Activated T-cell treated with anti-CD3 and anti-CD28 coated beads, Interleukin-2, amount 50 U/mL, for 4 hours (primary cell): ENCODE measurements around the gene PRPH2. TPM values are rescaled to one million over a fixed set of nuclear protein-coding genes. Genes with fewer than 3 reads are reported as not detected.
A peak's percentile ranks its signal among the peaks of the same experiment; 100 is the strongest.
"Not testable (repeated sequence)": the region's sequence is repeated elsewhere in the genome, so short reads cannot be mapped to it uniquely, and the experiment has no call there.

Source experiments
- ATAC-seq, 2 donors: fragments of 200-7000 bp; cut with Tn5 transposase; one replicate each; pipeline ENCODE4 v1.10.0; 2021
- DNase-seq: peaks from one replicate; pipeline ENCODE4 v3.0.0-alpha.2; 2020
- H3K27me3 Mint-ChIP-seq: one replicate; pipeline ENCODE4 v1.8.0; 2021; ENCODE audit warnings: low read depth, mixed read lengths
- H3K36me3 Mint-ChIP-seq: one replicate; pipeline ENCODE4 v1.8.0; 2022; ENCODE audit warnings: mixed read lengths; ENCODE audit not compliant: insufficient read depth
- H3K4me1 Mint-ChIP-seq: one replicate; pipeline ENCODE4 v1.8.0; 2021; ENCODE audit warnings: low read depth, mixed read lengths
- H3K4me3 Mint-ChIP-seq: one replicate; pipeline ENCODE4 v1.8.0; 2021; ENCODE audit warnings: mild to moderate bottlenecking, moderate library complexity, mixed read lengths
- H3K9me3 Mint-ChIP-seq: one replicate; pipeline ENCODE4 v1.8.0; 2021; ENCODE audit warnings: mixed read lengths
- total RNA-seq, 3 donors: library from RNA; stranded (reverse); gene quantifications; one replicate each; pipeline ENCODE4 v1.2.1, GENCODE V29; 2021

PRPH2 gene
- total RNA-seq, 3 donors from 2014 or later, result 0.05 TPM; not detected in 2

DNA sequence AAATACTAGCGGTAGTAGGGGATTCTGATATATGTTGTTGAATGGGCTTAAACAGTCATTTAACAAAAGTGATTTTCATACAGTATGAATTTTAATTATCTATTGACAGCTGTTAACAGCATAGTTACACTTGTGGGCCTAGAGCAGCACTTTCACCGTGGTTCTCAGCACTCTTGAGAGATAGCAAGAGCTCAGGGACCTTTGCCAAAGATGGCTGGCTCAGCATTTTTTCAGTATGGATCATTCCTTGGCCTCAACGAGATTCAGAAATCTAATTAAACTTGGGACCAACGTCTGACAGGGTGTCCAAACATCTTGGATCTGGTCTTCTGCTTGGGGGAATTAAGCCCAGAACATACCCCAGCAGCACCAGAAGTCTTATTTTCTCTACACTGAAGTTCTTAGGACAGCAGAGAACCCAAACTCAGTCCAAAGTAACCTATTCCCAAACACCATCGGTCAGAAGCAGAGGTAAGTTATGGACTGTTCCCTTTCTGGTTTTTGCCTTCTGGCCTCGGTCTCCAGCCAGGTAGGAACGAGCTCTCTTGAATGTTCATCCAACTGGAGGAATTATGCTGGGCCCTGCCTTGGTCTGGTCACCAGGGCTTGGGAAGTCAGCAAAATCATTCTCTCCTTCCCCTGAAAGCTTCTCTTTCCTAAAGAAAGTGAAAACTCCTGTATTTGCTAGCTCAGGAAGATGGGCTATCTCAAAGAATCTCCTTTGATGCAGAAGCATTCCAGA, 25.7 kb downstream of the PRPH2 start:
- H3K36me3 Mint-ChIP-seq, result peaks cover 16% of the 10 kb centered on the region
- DNase-seq, result no peak
- H3K4me3 Mint-ChIP-seq, result no peak overlapping the region
- H3K27me3 Mint-ChIP-seq, result no peaks in the 10 kb centered on the region
- H3K9me3 Mint-ChIP-seq, result no peaks in the 10 kb centered on the region
- no peak for ATAC-seq
- H3K4me1 Mint-ChIP-seq, result peaks cover 27% of the 10 kb centered on the region

DNA sequence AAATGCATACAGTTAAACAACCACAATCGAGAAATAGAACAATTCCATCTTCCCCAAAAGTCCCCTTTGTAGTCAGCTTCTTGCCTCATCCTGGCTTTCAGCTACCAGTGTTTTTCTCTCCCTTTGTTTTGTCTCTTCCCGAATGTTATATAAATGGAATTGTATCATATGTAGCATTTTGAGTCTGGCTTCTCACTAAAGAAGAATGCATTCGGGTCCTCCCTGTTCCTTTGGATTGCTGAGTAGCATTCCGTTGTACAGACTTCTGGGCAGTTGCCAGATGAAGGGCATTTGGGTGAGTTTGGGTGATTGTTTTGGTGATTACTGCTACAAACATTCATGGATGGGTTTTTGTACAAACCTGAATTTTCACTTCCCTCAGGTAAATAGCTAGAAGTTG, 27.8 kb downstream of the PRPH2 start:
- H3K4me3 Mint-ChIP-seq, result no peak overlapping the region

DNA sequence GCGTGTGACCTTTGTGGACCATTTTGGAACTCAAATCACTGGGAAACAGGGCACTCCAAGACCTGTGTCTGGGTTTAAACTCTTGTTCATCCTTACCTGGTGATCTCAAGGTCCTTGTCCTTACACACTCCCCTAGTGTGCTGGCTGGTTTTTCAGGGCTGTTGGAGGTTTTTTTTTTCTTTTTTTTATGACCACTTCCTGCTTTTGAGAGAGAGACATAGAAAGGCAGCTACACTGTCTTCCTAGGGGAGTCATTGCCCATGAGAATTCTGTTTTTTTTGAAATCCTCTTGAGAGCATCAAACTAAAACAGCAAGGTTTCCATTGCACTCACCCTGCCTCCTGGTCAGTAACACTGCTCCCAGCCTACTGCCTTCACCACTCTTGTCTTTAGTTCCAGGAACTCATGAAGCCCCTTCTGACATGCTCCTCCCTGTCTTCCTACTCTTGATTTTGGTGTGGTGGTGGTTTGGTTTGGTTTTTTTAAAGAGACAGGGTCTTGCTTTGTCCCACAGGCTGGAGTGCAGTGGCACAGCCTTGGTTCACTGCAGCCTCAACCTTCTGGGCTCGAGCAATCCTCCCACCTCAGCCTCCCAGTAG, 28.6 kb downstream of the PRPH2 start:
- no peaks in the 10 kb centered on the region for H3K27me3 Mint-ChIP-seq
- ATAC-seq, result peak in 1 of 2 donors; percentile 29
- H3K36me3 Mint-ChIP-seq, result peaks cover 38% of the 10 kb centered on the region
- H3K4me3 Mint-ChIP-seq, result no peak overlapping the region
- H3K9me3 Mint-ChIP-seq, result no peaks in the 10 kb centered on the region
- no peak for DNase-seq
- H3K4me1 Mint-ChIP-seq, result peaks cover 31% of the 10 kb centered on the region

More for the DNA sequence above, 27.8 kb downstream of the PRPH2 start:
- H3K36me3 Mint-ChIP-seq, result peaks cover 31% of the 10 kb centered on the region
- H3K27me3 Mint-ChIP-seq, result no peaks in the 10 kb centered on the region
- DNase-seq (no peak), ATAC-seq (no peak)
- H3K9me3 Mint-ChIP-seq, result no peaks in the 10 kb centered on the region
- H3K4me1 Mint-ChIP-seq, result peaks cover 31% of the 10 kb centered on the region

DNA sequence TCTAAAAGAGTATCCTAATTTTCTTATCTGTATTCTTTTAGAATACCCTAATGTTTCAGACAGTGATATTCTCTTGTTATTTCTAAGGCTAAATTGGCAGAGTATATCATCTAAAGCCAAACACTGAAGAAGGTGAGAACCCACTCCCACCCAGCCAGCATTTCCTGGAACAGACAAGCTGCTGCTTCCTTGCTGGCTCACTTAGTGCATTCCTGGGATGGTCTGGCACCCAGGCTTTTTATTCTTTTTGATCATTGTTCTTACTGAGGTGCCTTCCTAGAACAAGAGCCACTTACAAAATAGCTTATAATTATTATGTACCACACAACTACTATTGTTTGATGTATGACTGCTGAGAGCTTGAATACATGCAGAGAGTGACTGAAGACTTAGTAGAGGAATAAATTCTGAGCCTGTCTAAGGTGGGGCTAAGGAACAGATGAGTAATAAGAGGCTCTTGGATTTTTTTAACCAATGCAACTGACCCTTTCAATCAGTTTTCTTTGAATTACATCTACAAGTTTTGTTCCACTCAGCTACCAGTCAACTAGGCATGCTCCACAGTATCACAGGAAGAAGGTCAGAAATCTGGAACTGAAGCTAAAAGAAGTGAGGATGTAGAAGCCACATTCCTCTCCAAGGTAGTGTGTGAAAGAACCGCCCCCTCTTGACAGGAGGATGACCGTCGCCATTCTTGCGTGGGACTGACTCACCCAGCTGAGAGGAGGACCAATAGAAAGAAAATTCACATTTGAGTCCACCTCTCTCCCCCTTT, 30.1 kb downstream of the PRPH2 start:
- peaks cover 49% of the 10 kb centered on the region for H3K36me3 Mint-ChIP-seq
- no peaks in the 10 kb centered on the region for H3K9me3 Mint-ChIP-seq
- peaks cover 31% of the 10 kb centered on the region for H3K4me1 Mint-ChIP-seq
- no peak overlapping the region for H3K4me3 Mint-ChIP-seq
- no peaks in the 10 kb centered on the region for H3K27me3 Mint-ChIP-seq
- ATAC-seq (peak; percentile 43 to 55), DNase-seq (no peak)

DNA sequence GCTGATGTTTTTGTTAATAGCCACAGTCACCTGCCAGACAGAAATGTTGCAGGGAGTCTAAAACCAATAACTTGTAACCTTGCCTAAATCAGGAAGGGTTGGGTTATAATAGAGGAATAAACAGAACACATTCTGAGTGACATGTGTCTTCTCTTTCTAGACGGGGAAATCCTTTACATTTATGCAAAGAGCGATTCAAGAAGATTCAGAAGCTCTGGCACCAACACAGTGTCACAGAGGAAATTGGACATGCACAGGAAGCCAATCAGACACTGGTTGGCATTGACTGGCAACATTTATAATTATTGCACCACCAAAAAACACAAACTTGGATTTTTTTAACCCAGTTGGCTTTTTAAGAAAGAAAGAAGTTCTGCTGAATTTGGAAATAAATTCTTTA, 31.5 kb downstream of the PRPH2 start:
- ATAC-seq, result no peak
- peaks cover 54% of the 10 kb centered on the region for H3K36me3 Mint-ChIP-seq
- peaks cover 31% of the 10 kb centered on the region for H3K4me1 Mint-ChIP-seq
- H3K9me3 Mint-ChIP-seq, result no peaks in the 10 kb centered on the region
- no peaks in the 10 kb centered on the region for H3K27me3 Mint-ChIP-seq
- no peak overlapping the region for H3K4me3 Mint-ChIP-seq
- DNase-seq, result no peak

DNA sequence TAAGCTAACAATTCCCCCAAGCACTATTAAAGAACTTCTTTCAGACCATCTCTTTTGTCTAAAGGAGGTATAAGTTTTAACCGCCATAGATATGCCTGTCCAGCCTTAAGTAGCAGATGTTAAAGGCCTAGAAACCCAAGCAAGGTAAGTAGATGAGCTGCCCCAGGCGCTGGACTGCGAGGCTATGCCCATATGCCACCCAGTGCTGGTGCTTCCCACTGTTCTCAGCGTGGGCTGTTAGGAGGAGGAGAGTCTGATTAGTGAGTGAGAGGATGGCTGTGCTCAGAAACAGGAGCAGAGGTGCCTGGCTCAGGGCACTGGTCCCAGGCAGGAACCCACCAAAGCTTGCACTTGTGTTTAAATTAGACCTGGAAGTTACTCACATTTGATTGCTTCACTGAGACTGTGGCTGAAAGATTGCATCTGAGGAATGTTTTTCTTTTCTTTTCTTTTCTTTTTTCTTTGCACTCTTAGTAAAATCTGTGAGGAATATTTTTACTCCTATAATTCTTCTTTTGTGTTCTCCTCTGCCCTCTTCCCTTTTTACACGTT, 32.2 kb downstream of the PRPH2 start:
- Mint-ChIP-seq H3K9me3 (no peaks in the 10 kb centered on the region), H3K27me3 (no peaks in the 10 kb centered on the region), H3K4me1 (peaks cover 31% of the 10 kb centered on the region), H3K4me3 (no peak overlapping the region), H3K36me3 (peaks cover 57% of the 10 kb centered on the region)
- DNase-seq (no peak), ATAC-seq (no peak)

DNA sequence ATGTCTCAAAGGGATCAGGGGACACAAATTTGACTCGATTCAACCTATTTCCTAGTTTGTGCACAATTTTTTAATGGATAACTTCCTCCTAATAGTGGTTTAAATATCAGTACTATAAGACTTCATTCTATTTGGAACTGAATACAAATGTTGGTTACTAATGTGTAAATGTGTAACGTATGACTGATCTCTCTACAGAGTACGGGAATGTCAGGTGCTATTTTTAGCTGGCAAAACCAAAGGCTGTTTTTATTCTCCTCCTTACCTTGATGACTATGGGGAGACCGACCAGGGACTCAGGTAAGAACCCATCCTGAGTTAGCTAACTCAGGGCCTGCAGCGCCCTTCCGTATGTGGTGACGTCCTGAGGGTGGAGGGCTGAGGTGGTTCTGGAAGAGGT, 33.0 kb downstream of the PRPH2 start:
- H3K9me3 Mint-ChIP-seq, result no peaks in the 10 kb centered on the region
- no peak overlapping the region for H3K4me3 Mint-ChIP-seq
- ATAC-seq, result no peak
- peaks cover 27% of the 10 kb centered on the region for H3K4me1 Mint-ChIP-seq
- H3K27me3 Mint-ChIP-seq, result no peaks in the 10 kb centered on the region
- DNase-seq, result no peak
- H3K36me3 Mint-ChIP-seq, result peaks cover 56% of the 10 kb centered on the region

DNA sequence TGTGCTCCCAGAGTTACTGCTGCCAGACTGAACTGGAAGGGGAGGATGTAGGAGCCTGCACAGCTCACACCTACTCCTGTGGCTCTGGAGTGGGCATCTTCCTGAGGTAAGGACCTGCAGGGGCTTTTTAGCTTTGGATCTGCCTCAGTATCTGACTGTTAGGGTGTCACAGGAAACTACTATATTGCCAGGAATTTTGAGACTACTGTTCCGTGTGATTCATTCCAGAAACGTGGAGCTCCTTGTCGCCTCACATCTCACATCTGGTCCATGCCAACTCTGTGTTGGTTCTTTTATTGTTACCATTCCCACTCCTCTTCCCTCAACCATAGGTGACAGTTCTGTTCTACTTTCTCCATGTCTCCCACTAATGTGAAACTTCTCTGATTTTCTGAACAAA, 34.1 kb downstream of the PRPH2 start:
- H3K4me3 Mint-ChIP-seq, result no peak overlapping the region
- H3K27me3 Mint-ChIP-seq, result no peaks in the 10 kb centered on the region
- ATAC-seq (no peak), DNase-seq (no peak)
- no peaks in the 10 kb centered on the region for H3K9me3 Mint-ChIP-seq
- peaks cover 16% of the 10 kb centered on the region for H3K4me1 Mint-ChIP-seq
- peaks cover 49% of the 10 kb centered on the region for H3K36me3 Mint-ChIP-seq

DNA sequence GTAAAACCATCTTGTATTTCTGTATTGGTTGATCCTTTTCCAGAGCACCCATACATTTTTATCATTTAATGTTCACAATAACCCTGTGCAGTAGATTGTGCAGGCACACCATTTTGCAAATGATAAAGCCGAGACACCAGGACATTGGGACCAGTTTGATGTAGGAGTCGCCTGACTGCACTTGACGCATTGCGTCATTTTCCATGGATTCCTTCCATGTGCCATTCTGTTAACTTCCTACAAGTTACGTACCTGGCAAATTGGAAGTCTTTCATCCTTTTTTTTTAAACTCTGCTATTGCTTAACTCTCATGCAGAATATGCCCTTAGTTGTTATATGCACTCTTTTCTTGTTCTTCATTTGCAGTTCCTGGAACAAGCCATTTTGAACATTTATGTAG, 43.0 kb downstream of the PRPH2 start:
- no peaks in the 10 kb centered on the region for H3K27me3 Mint-ChIP-seq
- H3K4me1 Mint-ChIP-seq, result no peaks in the 10 kb centered on the region
- no peak overlapping the region for H3K4me3 Mint-ChIP-seq
- ATAC-seq (no peak), DNase-seq (no peak)
- H3K9me3 Mint-ChIP-seq, result no peaks in the 10 kb centered on the region
- peaks cover 36% of the 10 kb centered on the region for H3K36me3 Mint-ChIP-seq

DNA sequence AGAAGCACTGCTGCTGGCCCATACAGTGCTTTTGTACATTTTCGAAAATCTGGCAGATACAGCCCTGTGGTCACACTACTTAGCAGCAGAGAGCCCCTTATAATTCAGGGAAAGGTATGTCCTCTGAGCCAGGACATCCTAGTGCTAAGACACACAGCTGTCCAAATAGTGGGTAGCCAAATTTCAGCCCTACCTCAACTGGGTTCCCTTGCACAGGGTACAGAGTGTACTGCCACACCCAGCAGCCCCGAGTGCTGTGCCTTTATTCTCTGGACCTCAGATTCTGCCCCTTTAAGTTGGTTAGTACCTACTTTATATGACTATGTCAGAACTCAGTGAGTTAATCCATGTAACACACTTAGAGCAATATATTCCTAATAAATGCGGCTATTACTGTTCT, 47.6 kb downstream of the PRPH2 start:
- Mint-ChIP-seq H3K9me3 (no peaks in the 10 kb centered on the region), H3K27me3 (no peaks in the 10 kb centered on the region), H3K36me3 (peaks cover 50% of the 10 kb centered on the region), H3K4me3 (no peak overlapping the region), H3K4me1 (peaks cover 4% of the 10 kb centered on the region)
- ATAC-seq (no peak), DNase-seq (no peak)

DNA sequence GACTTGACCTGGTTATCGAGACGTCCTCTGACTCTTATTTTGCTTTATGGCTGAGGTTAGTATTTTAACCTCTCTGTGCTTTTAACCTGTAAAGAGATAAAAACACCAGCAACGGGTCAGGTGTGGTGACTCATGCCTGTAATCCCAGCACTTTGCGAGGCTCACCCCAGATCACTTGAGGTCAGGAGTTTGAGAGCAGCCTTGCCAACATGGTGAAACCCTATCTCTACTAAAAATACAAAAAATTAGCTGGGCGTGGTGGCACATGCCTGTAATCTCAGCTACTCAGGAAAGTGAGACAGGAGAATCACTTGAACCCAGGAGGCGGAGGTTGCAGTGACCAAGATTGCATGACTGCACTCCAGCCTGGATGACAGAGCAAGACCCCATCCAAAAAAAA, 48.0 kb downstream of the PRPH2 start:
- not testable (repeated sequence) for ATAC-seq, H3K9me3 Mint-ChIP-seq, H3K4me1 Mint-ChIP-seq, DNase-seq, H3K27me3 Mint-ChIP-seq, H3K4me3 Mint-ChIP-seq
- peaks cover 51% of the 10 kb centered on the region for H3K36me3 Mint-ChIP-seq

DNA sequence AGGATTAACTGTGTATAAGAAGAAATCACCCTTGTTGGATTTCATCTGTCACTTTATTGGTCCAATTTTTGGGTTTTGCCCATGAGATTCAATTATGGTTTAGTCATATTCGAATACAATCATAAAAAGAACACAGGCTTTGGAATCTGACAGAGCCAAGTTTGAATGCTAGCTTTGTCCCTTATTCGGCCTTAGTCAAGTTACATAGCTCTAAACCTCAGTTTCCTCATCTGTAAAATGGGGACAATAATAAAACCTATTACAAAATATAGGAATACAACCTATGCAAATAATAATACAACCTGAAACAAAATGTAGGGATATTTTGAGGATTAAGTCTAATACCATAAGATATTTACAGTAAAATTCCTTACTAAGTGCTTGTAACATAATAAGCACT, 57.7 kb downstream of the PRPH2 start:
- no peak overlapping the region for H3K4me3 Mint-ChIP-seq
- DNase-seq (no peak), ATAC-seq (no peak)
- no peaks in the 10 kb centered on the region for H3K27me3 Mint-ChIP-seq
- H3K9me3 Mint-ChIP-seq, result no peaks in the 10 kb centered on the region
- peaks cover 2% of the 10 kb centered on the region for H3K4me1 Mint-ChIP-seq
- H3K36me3 Mint-ChIP-seq, result peaks cover 26% of the 10 kb centered on the region

DNA sequence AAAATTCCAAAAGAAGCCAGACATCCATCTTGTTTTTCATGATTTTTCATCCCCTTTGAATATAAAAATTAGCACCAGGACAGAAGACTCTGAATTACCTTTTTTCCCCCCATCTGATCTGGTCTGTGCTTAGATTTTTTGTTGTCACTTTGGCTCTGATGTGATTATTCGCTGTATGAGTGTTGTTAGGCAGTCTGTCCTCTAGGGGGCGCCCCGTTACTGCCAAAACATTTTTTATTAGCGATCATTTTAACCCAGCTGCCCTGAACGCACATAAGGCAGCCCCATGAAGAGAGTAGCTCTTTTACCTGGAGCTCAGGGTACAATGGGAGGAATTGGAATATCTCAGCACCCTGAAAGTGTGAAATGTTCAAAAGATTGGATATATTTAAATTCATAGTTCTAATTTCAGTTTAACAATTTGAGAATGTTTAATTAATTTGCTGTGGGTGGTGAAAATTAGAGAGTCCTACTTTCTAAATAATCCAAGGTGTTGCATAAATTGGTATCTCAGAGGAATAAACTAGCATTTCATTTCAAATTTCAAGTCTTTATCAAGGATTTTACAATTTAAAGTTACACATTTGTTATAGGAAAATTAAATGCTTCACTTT, 60.8 kb downstream of the PRPH2 start:
- H3K27me3 Mint-ChIP-seq, result no peaks in the 10 kb centered on the region
- no peak overlapping the region for H3K4me3 Mint-ChIP-seq
- H3K9me3 Mint-ChIP-seq, result no peaks in the 10 kb centered on the region
- ATAC-seq (peak; percentile 81 to 91), DNase-seq (peak; percentile 85)
- H3K4me1 Mint-ChIP-seq, result peaks cover 2% of the 10 kb centered on the region
- peaks cover 30% of the 10 kb centered on the region for H3K36me3 Mint-ChIP-seq

DNA sequence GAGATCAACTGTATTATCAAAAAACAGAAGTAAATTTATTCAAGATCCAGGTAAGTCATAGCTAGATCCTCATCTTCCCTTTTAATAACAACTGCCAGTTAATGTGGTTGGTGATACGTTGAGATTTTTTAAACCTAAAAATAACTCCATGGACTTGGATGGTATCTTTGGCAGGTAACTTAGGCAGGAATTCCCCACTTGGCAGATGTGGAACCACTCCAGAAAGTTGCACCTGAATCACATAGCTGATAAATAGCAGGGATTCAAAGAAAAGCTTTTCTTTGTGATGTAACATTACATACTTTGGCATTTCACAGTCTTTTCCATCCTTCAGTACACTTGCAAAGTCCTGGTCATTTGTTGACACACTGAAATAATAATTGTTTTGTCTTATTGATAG, 62.6 kb downstream of the PRPH2 start:
- Mint-ChIP-seq H3K9me3 (no peaks in the 10 kb centered on the region), H3K4me3 (no peak overlapping the region), H3K36me3 (peaks cover 31% of the 10 kb centered on the region), H3K4me1 (peaks cover 2% of the 10 kb centered on the region), H3K27me3 (no peaks in the 10 kb centered on the region)
- DNase-seq (no peak), ATAC-seq (no peak)
